K562 (cell line): ENCODE measurements around the gene MAML3. TPM values are rescaled to one million over a fixed set of nuclear protein-coding genes. Genes with fewer than 3 reads are reported as not detected.

Experiments
- ATAC-seq: fragments of 200-7000 bp; cut with Tn5 transposase; 3 replicates; pipeline ENCODE4 v1.9.1; 2020; ENCODE audit warnings: moderate library complexity
- BruUV-seq: library from RNA; stranded (reverse); fragments of 400-500 nt; replicated peaks from 2 replicates; lab custom pipeline; 2021; lab: Mats Ljungman, UMichigan
- CTCF ChIA-PET: fragments of 300-600 bp; formaldehyde crosslinking; extraction: SDS; loops from one replicate; lab custom pipeline; 2021; ENCODE audit warnings: low intra/inter-chr PET ratio; lab: Yijun Ruan, JAX
- POLR2A ChIA-PET: fragments of 300-600, 350-650 bp; sonication (Branson Sonifier 250); formaldehyde crosslinking; extraction: SDS; loops from one replicate; lab custom pipeline; 2021; ENCODE audit warnings: antibody characterized with exemption, inconsistent platforms; lab: Yijun Ruan, JAX
- DNase-seq, 4 experiments: peaks; one replicate each; pipeline versions ENCODE4 v3.0.0 to v3.0.0-alpha.2; 2011 to 2018; ENCODE audit warnings: low spot score in 3 of 4, mixed read lengths in 3 of 4; ENCODE audit errors: extremely low read depth in 1 of 4
- FAIRE-seq: peaks from 2 replicates; lab custom pipeline; 2011; peaks lifted over from hg19 to GRCh38; lab: Jason Lieb, UNC
- H2AFZ ChIP-seq: 2 replicates; pipeline ENCODE4 v1.6.0; 2011; ENCODE audit warnings: low read depth, low read length, control low read depth, inconsistent platforms
- H3K27ac ChIP-seq: fragments of 200-600 bp; 3 replicates; pipeline ENCODE4 v1.8.0; 2011; ENCODE audit warnings: low read depth, mild to moderate bottlenecking, control low read depth, inconsistent platforms, low read length, moderate library complexity, mixed read lengths; ENCODE audit errors: extremely low read depth
- H3K27me3 ChIP-seq, 2 experiments: fragments of 300-600 bp in 1 of 2; 2 replicates in 1 of 2; 3 replicates in 1 of 2; pipeline versions ENCODE4 v1.6.0 to v1.8.0; 2011; ENCODE audit warnings: inconsistent platforms in 2 of 2, low read length in 2 of 2, mild to moderate bottlenecking in 1 of 2, mixed read lengths in 1 of 2, moderate library complexity in 1 of 2; ENCODE audit not compliant: control insufficient read depth in 2 of 2, insufficient read depth in 2 of 2
- H3K36me3 ChIP-seq: fragments of 300-600 bp; 3 replicates; pipeline ENCODE4 v1.8.0; 2011; ENCODE audit warnings: mild to moderate bottlenecking, low read length, inconsistent platforms; ENCODE audit not compliant: control insufficient read depth, insufficient read depth
- H3K4me1 ChIP-seq, 2 experiments: fragments of 200-600 bp in 1 of 2; replicated peaks in 1 of 2; 2 replicates in 1 of 2; 3 replicates in 1 of 2; pipeline versions ENCODE4 v1.5.1 to v1.8.0; 2011; ENCODE audit warnings: inconsistent platforms in 2 of 2, low read length in 2 of 2, mild to moderate bottlenecking in 1 of 2, mixed read lengths in 1 of 2, moderate library complexity in 1 of 2; ENCODE audit not compliant: control insufficient read depth in 2 of 2, insufficient read depth in 2 of 2
- H3K4me2 ChIP-seq: 2 replicates; pipeline ENCODE4 v1.6.1; 2011; ENCODE audit warnings: low read length, control low read depth, inconsistent platforms, mixed read lengths; ENCODE audit not compliant: insufficient read depth
- H3K4me3 ChIP-seq: fragments of 200-600 bp; sonication (generic), shearing (Covaris generic); 2 replicates; pipeline ENCODE4 v1.5.1; 2016; ENCODE audit warnings: control low read depth, inconsistent platforms
- H3K79me2 ChIP-seq: fragments of 200-600 bp; 3 replicates; pipeline ENCODE4 v1.8.0; 2011; ENCODE audit warnings: low read length, inconsistent platforms; ENCODE audit not compliant: control insufficient read depth, insufficient read depth
- H3K9ac ChIP-seq, 2 experiments: 2 replicates each; pipeline versions ENCODE4 v1.6.0 to v1.6.1; 2011; ENCODE audit warnings: low read depth in 2 of 2, low read length in 2 of 2, control low read depth in 1 of 2, inconsistent platforms in 1 of 2, mild to moderate bottlenecking in 1 of 2, mixed read lengths in 1 of 2; ENCODE audit not compliant: insufficient read depth in 1 of 2
- H3K9me1 ChIP-seq: one replicate; pipeline ENCODE4 v1.6.0; 2011; ENCODE audit warnings: inconsistent platforms, mild to moderate bottlenecking, low read length, moderate library complexity; ENCODE audit not compliant: control insufficient read depth, insufficient read depth
- H3K9me3 ChIP-seq: replicated peaks from 2 replicates; pipeline ENCODE4 v1.5.1; 2011; ENCODE audit warnings: low read depth, low read length, inconsistent platforms; ENCODE audit not compliant: control insufficient read depth, insufficient read depth
- H4K20me1 ChIP-seq: replicated peaks from 2 replicates; pipeline ENCODE4 v1.6.1; 2011; ENCODE audit warnings: low read length, inconsistent platforms, mixed read lengths; ENCODE audit not compliant: control insufficient read depth, insufficient read depth
- ARNT ChIP-seq, 2 experiments: fragments of 450-650 bp; IDR thresholded peaks; 2 replicates each; pipeline ENCODE4 v1.6.1; 2016; ENCODE audit warnings: mild to moderate bottlenecking in 1 of 2
- CBX3 ChIP-seq, 2 experiments: IDR thresholded peaks; 1 replicate in 1 of 2; 2 replicates in 1 of 2; pipeline ENCODE4 v1.6.1; 2012; ENCODE audit warnings: inconsistent platforms in 2 of 2, low read length in 2 of 2, borderline replicate concordance in 1 of 2, control low read depth in 1 of 2
- GATAD2A ChIP-seq: fragments of 450-650 bp; IDR thresholded peaks from 2 replicates; pipeline ENCODE4 v1.6.1; 2017
- HLTF ChIP-seq: fragments of 450-650 bp; IDR thresholded peaks from 2 replicates; pipeline ENCODE4 v1.6.1; 2016
- KDM4B ChIP-seq, 2 experiments: fragments of 450-650 bp in 1 of 2; sonication (generic) in 1 of 2; IDR thresholded peaks; 2 replicates each; pipeline ENCODE4 v1.6.1; 2016 to 2017; ENCODE audit warnings: borderline replicate concordance in 2 of 2, antibody characterized with exemption in 1 of 2, low read depth in 1 of 2, mild to moderate bottlenecking in 1 of 2
- LCOR ChIP-seq: sonication (generic); formaldehyde crosslinking; IDR thresholded peaks from 2 replicates; pipeline ENCODE4 v1.8.0; 2022; ENCODE audit warnings: mild to moderate bottlenecking, missing genetic modification reagents
- MEF2A ChIP-seq: IDR thresholded peaks from 2 replicates; pipeline ENCODE4 v1.6.1; 2011; ENCODE audit warnings: low read depth, mild to moderate bottlenecking, low read length, moderate library complexity; ENCODE audit not compliant: control insufficient read depth
- RCOR1 ChIP-seq, 2 experiments: IDR thresholded peaks; 2 replicates each; pipeline ENCODE4 v1.6.1; 2012; ENCODE audit warnings: low read depth in 2 of 2, low read length in 2 of 2, borderline replicate concordance in 1 of 2, improper control_type of control experiment in 1 of 2
- SIRT6 ChIP-seq: IDR thresholded peaks from one replicate; pipeline ENCODE4 v1.6.1; 2012; ENCODE audit warnings: low read depth, mild to moderate bottlenecking, control low read depth, inconsistent platforms, low read length, moderate library complexity
- TCF7 ChIP-seq: sonication (generic); IDR thresholded peaks from 2 replicates; pipeline ENCODE4 v1.6.1; 2016; ENCODE audit warnings: antibody characterized with exemption, borderline replicate concordance
- TSC22D4 ChIP-seq: fragments of 450-650 bp; IDR thresholded peaks from 2 replicates; pipeline ENCODE4 v1.6.1; 2016; ENCODE audit warnings: missing genetic modification characterization, missing biosample characterization, control low read depth
- XRCC4 ChIP-seq: IDR thresholded peaks from one replicate; pipeline ENCODE4 v1.6.1; 2011; ENCODE audit not compliant: insufficient read depth, insufficient read length; ENCODE audit errors: extremely low read depth
- ZNF507 ChIP-seq: conservative IDR thresholded peaks from 2 replicates; pipeline ENCODE4 v1.6.1; 2017; ENCODE audit warnings: missing genetic modification characterization, missing compliant biosample characterization
- ZNF780A ChIP-seq: fragments of 250-450 bp; sonication (Bioruptor Pico); IDR thresholded peaks from 2 replicates; pipeline ENCODE4 v1.5.0; 2021; ENCODE audit warnings: mild to moderate bottlenecking
- WGBS: fragments of 100-300 bp; shearing (Covaris generic); methylation state at CpG from one replicate; pipeline ENCODE4 v1.1.6; 2016; ENCODE audit warnings: low coverage, mixed read lengths; ENCODE audit not compliant: insufficient coverage; ENCODE audit errors: missing lambda C conversion rate; 5-methylcytosine and 5-hydroxymethylcytosine counted together
- in situ Hi-C: fragments of 300-500 bp; cut with MboI; formaldehyde crosslinking; loops from 4 replicates; pipeline ENCODE4 v1.15.0; 2018; ENCODE audit warnings: inconsistent platforms, mixed read lengths
- intact Hi-C: fragments of 100-400 bp; cut with micrococcal nuclease; formaldehyde crosslinking; loops from 2 replicates; pipeline ENCODE4 v1.14.2; 2022
- polyA plus RNA-seq, 8 experiments: library from polyadenylated mRNA; depleted of rRNA in 4 of 8; stranded (reverse) in 5 of 8; unstranded in 3 of 8; fragments of >200 nt; fragmentation: Nextera tagmentation in 2 of 8; fragmentation: Illumina TruSeq in 1 of 8; extraction: Ambion mirVana in 2 of 8; extraction: Trizol in 1 of 8; gene quantifications; 2 replicates each; pipeline versions ENCODE4 v1.2.1 to v1.2.3, GENCODE V29; 2011 to 2014; ENCODE audit warnings: inconsistent platforms in 1 of 8, missing spikeins in 1 of 8
- total RNA-seq, 7 experiments: library from RNA; depleted of rRNA in 6 of 7; stranded (reverse); fragments of >200 nt in 6 of 7; fragmentation: Illumina TruSeq in 2 of 7; extraction: Trizol in 2 of 7; gene quantifications; 2 replicates each; pipeline versions ENCODE4 v1.2.1 to v1.2.3, GENCODE V29; 2011 to 2021; ENCODE audit warnings: low replicate concordance in 1 of 7
- TF ChIP-seq, protein P1 (sequence below): fragments of 250-450 bp; sonication (Bioruptor Pico); IDR thresholded peaks from 2 replicates; pipeline ENCODE4 v1.8.0; 2022; ENCODE audit warnings: moderate library complexity, mild to moderate bottlenecking, inconsistent platforms
- TF ChIP-seq, protein P2 (sequence below): sonication (generic); formaldehyde crosslinking; IDR thresholded peaks from 2 replicates; pipeline ENCODE4 v1.8.1; 2023; ENCODE audit warnings: mild to moderate bottlenecking, missing genetic modification reagents
- TF ChIP-seq, protein P3 (sequence below): sonication (generic); formaldehyde crosslinking; IDR thresholded peaks from 2 replicates; pipeline ENCODE4 v1.5.0; 2020; ENCODE audit warnings: missing genetic modification reagents
- TF ChIP-seq, protein P4 (sequence below): fragments of 250-450 bp; sonication (Bioruptor Pico); IDR thresholded peaks from 2 replicates; pipeline ENCODE4 v1.8.0; 2021; ENCODE audit warnings: moderate library complexity, mild to moderate bottlenecking, inconsistent platforms

Gene MAML3
- total and polyA plus RNA-seq, 9 of the 15 experiments (the other 6 are each of a cell fraction or from before 2014, with no cell fraction given): 0.01 to 0.55 (median 0.25) TPM

DNA sequence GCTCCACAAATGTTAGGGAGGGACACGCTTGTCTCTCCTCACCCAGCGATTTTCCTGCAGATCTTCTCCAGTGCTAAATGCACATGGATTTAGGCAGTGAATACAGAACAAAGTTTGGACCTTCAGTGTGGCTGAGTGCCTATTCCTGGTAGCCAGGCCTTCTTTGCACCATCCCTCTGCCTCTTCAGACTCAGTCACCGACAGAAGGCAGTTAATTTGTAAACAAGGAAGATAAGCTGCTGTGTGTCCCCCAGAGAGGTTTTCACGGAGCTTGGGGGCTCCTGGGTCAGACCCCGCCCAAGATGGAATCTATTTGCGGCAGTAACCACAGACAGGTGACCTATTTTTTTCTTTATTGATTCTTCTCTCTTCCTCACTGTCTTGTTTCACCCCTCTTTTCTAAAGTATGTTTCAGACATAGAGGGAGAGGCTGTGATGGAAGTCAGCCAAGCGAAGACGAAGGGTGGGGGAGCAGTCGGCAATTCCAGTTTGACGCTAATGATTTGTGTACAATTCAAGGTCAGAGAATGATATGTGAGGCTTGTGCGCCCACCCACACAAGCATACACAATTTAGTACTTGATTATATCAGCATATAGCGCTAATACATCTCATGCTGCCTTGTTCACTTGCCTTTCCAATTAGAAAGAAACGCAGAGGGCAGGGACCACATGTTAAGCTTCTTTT lies 287.6 kb downstream of the MAML3 start:
- Histone ChIP-seq H3K4me3 (no peak overlapping the region), H3K9me3 (no peaks in the 10 kb centered on the region), H3K4me1 (no peaks in the 10 kb centered on the region), H4K20me1 (no peaks in the 10 kb centered on the region), H3K79me2 (no peaks in the 10 kb centered on the region), H3K27ac (no peak overlapping the region), H3K27me3 (peaks cover 5 to 6% of the 10 kb centered on the region in 2 experiments; a peak in 3 of 5 replicates), H3K9me1 (no peaks in the 10 kb centered on the region), H3K36me3 (no peaks in the 10 kb centered on the region), H2AFZ (no peak overlapping the region), H3K9ac (no peak overlapping the region), H3K4me2 (no peak overlapping the region)
- ChIA-PET POLR2A (no interaction called here), CTCF (no interaction called here)
- ATAC-seq: no peak
- FAIRE-seq: no peak
- no peak for DNase-seq
- intact Hi-C loops (no loop called here), in situ Hi-C loops (no loop called here)
- 2% methylated on average over 13 of the region's 13 CpGs for WGBS
- no TSS peak for BruUV-seq
- no peak for TF ChIP-seq TSC22D4
- TF ChIP-seq, protein P1, sequence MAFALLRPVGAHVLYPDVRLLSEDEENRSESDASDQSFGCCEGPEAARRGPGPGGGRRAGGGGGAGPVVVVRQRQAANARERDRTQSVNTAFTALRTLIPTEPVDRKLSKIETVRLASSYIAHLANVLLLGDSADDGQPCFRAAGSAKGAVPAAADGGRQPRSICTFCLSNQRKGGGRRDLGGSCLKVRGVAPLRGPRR (CRISPR knock-in tag): no peak
- TF ChIP-seq RCOR1 (IDR thresholded peaks at IDR 0.05; ENCODE audit: borderline replicate concordance in 1 of 2, low read depth in 2 of 2, low read length in 2 of 2): no peak
- no peak for TF ChIP-seq ZNF507
- TF ChIP-seq, protein P2, sequence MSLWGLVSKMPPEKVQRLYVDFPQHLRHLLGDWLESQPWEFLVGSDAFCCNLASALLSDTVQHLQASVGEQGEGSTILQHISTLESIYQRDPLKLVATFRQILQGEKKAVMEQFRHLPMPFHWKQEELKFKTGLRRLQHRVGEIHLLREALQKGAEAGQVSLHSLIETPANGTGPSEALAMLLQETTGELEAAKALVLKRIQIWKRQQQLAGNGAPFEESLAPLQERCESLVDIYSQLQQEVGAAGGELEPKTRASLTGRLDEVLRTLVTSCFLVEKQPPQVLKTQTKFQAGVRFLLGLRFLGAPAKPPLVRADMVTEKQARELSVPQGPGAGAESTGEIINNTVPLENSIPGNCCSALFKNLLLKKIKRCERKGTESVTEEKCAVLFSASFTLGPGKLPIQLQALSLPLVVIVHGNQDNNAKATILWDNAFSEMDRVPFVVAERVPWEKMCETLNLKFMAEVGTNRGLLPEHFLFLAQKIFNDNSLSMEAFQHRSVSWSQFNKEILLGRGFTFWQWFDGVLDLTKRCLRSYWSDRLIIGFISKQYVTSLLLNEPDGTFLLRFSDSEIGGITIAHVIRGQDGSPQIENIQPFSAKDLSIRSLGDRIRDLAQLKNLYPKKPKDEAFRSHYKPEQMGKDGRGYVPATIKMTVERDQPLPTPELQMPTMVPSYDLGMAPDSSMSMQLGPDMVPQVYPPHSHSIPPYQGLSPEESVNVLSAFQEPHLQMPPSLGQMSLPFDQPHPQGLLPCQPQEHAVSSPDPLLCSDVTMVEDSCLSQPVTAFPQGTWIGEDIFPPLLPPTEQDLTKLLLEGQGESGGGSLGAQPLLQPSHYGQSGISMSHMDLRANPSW (CRISPR knock-in tag): no peak
- TF ChIP-seq ZNF780A (CRISPR knock-in tag): no peak
- TF ChIP-seq, protein P3, sequence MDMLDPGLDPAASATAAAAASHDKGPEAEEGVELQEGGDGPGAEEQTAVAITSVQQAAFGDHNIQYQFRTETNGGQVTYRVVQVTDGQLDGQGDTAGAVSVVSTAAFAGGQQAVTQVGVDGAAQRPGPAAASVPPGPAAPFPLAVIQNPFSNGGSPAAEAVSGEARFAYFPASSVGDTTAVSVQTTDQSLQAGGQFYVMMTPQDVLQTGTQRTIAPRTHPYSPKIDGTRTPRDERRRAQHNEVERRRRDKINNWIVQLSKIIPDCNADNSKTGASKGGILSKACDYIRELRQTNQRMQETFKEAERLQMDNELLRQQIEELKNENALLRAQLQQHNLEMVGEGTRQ (CRISPR knock-in tag): no peak
- no peak for TF ChIP-seq XRCC4
- TF ChIP-seq KDM4B (IDR thresholded peaks at IDR 0.05; ENCODE audit: borderline replicate concordance in 2 of 2, low read depth in 1 of 2): no peak
- no peak for TF ChIP-seq SIRT6
- TF ChIP-seq ARNT (IDR thresholded peaks at IDR 0.05): no peak
- TF ChIP-seq, protein P4, sequence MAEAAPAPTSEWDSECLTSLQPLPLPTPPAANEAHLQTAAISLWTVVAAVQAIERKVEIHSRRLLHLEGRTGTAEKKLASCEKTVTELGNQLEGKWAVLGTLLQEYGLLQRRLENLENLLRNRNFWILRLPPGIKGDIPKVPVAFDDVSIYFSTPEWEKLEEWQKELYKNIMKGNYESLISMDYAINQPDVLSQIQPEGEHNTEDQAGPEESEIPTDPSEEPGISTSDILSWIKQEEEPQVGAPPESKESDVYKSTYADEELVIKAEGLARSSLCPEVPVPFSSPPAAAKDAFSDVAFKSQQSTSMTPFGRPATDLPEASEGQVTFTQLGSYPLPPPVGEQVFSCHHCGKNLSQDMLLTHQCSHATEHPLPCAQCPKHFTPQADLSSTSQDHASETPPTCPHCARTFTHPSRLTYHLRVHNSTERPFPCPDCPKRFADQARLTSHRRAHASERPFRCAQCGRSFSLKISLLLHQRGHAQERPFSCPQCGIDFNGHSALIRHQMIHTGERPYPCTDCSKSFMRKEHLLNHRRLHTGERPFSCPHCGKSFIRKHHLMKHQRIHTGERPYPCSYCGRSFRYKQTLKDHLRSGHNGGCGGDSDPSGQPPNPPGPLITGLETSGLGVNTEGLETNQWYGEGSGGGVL (CRISPR knock-in tag): no peak
- TF ChIP-seq TCF7: no peak
- TF ChIP-seq LCOR (CRISPR knock-in tag): no peak
- no peak for TF ChIP-seq HLTF
- no peak for TF ChIP-seq GATAD2A
- no peak for TF ChIP-seq CBX3 (IDR thresholded peaks at IDR 0.05; ENCODE audit: borderline replicate concordance in 1 of 2, low read length in 2 of 2)
- TF ChIP-seq MEF2A: no peak
